NCI-H1048 (cell line): Measurements from ENCODE around the gene HIPK4.
"Not testable (repeated sequence)": the region's sequence is repeated elsewhere in the genome, so short reads cannot be mapped to it uniquely, and the experiment has no call there.

Source experiments
- DNase-seq: peaks from one replicate; lab custom pipeline; 2025; lab: John Stamatoyannopoulos, UW

The HIPK4 gene

GRCh38 chr19:40392894-40393517, 3.0 kb upstream of the HIPK4 start:
- DNase-seq, result no peak

- DNase-seq, result no peak
Observed at GRCh38 chr19:40392123-40392522, 2.1 kb upstream of the HIPK4 start.

GRCh38 chr19:40389404-40390083, 437 bp downstream of the HIPK4 start:
- DNase-seq, result no peak

- DNase-seq, result no peak
Observed at GRCh38 chr19:40388481-40388880, 1.5 kb downstream of the HIPK4 start.

- no peak for DNase-seq
Observed at GRCh38 chr19:40387155-40387554, 2.8 kb downstream of the HIPK4 start.

DNA sequence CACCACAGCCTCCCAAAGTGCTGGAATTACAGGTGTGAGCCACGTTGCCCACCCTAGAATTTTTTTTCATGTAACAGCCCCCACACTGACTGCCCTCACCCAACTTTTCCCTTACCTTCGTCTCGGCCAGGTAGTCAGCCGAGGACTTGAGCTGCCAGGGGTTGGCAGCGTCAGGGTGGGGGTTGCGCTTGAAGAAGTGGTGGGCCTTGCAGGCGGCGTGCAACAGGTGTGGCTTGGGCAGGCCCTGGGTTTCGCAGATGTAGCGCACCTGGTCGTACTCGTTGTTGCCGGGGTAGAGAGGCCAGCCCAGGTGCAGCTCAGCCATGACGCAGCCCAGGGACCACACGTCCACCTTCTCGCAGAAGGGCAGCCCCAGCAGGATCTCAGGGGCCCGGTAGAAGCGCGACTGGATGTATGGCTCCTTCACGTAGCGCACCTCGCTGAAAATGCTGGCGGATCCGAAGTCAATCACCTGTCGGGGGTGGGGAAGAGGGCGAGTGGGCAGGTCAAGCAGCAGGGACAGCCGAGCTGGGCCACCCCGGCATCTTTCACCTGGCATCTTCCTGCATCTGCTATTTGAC, 6.2 kb downstream of the HIPK4 start:
- no peak for DNase-seq

DNA sequence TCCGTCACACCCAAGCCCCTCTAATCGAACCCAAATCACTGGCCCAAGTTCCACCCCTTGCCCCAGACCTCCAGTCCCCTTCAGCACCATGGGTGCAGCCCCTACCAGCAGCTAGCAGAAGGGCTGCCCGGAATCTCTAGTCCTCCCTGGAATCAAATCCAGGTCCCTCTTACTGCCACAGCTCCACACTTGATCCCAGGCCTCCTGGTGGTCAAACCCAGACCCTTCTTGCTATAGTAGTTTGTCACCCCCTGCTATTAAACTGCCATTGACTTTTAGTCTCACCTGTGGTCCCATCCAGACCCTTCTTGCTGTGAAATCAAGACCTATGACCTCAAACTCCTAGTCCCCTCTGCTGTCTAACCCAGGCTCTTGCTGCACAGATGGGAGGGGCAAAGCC, 8.7 kb downstream of the HIPK4 start:
- DNase-seq, result no peak

DNA sequence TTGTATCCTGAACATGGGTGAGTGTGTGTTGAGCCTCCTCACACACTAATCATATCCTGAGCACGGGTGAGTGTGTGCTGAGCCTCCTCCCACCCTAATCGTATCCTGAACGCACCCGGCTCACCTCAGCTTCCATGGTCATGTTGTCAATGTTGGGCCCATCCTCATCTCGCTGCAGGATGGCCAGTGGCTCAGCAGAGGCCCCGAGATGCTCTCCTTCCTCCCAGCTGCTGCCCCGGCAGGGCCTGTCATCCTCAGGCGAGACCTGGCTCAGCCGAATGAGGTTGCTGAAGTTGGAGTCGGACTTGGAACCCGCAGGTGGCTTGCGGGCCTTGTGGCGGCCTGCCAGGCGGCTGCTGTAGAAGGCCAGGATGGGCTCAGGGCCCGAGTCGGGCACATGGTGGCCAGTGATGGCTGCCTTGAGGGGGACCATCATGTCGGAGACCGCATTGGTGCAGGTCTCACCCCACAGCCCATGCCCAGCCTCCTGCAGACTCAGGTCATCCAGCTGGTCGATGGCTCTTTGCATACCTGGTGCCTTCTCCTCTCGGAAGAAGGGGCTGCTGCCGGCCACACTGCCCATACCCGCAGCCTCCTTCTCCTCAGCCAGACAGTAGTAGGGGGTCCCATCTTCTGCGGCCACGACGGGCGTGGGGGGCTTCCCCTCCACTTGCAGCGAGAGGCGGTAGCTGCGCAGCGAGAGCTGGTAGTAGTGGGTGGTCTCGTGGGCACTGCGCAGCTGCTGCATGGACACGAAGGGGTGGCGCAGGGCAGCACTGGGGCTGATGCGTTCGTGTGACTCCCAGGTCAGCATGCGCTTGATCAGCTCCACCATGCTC, 9.6 kb downstream of the HIPK4 start:
- no peak for DNase-seq

DNA sequence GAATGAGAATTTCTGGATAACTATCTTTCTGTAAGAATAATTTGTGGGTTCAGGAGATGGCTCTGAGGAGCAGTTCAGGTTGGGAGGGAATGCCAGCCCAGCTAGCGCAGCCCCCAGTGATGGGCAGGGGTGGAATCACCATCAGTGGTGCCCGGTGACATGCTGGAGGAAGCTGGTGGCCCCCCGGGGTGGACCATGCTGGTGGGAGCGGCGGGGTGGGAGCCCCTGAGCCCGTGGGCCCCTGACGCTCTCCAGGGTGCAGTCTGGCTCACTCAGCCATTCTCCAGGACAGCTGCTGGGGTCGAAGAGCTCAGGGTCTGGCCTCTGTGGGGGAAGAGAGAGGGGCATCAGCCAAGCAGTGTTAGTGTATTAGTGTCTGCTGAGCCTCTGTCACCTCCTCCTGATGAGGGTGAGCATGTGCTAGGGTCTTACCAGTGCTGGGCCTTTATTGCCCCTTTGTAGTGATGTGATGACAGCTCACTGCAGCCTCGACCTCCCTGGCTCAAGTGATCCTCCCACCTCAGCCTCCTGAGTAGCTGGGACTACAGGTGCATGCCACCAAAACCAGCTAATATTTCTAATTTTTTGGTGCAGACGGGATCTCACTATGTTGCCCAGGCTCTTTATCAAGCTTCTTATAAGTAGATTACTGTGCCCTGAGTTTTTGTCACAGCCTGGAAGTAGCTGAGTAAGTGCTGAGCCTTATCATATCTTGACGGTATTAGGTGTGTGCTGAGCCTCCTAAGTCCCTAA, 10.4 kb downstream of the HIPK4 start:
- DNase-seq, result no peak

DNA sequence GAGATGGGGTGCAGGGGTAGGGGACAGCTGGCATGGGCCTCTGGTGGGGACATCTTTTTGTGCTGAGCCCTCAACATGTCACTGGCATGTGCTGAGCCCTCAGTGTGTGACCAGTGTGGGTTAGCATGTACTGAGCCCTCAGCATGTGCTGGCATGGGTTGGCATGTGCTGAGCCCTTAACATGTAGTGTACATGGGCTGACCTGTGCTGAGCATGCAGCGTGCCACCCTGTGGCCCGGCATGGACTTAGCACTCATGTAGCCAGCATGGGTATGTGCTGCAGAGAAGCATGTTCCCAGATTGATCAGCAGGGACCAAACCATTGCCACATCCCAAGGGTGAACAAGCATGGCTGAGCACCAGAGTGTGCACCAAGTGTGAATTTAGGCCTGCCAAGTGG, 11.5 kb downstream of the HIPK4 start:
- no peak for DNase-seq

GRCh38 chr19:40377876-40378385, 12.1 kb downstream of the HIPK4 start:
- DNase-seq, result no peak

GRCh38 chr19:40376286-40376862, 13.6 kb downstream of the HIPK4 start:
- no peak for DNase-seq

DNA sequence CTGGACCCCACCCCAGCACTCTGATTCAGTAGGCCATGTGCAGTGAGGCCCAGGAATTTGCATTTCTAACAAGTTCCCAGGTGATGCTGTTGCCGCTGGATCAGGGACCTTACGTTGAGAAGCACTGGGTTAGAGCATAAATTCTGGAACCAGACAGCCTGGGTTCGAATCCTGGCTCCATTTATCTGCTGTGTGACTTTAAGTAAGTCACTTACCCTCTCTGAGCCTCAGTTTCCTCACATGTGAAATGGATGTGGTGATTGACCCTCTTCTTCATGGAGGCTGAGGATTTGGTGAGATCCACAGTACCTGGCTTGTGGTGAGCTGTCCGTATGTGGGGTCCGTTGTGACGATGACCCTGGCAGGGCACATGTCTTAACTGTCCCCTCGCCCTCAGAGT, 15.9 kb downstream of the HIPK4 start:
- DNase-seq, result no peak

DNA sequence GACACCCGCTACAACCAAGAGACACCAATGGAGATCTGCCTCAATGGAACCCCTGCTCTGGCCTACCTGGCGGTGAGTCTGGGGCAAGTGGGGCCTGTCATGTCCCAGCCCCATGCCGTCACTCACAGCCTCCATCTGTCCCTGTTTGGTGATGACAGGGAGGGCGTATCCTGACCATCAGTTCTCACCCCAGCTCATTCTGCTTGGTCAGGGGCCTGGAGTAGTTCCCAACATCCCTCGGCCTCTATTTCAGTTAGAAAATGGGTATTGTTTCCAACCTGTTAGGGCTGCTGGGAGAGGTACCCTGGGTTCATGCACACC, 18.2 kb downstream of the HIPK4 start:
- no peak for DNase-seq

- DNase-seq, result no peak
Observed at GRCh38 chr19:40370997-40371801, 18.8 kb downstream of the HIPK4 start.

- DNase-seq, result not testable (repeated sequence)
Observed at GRCh38 chr19:40370253-40370652, 19.7 kb downstream of the HIPK4 start.

DNA sequence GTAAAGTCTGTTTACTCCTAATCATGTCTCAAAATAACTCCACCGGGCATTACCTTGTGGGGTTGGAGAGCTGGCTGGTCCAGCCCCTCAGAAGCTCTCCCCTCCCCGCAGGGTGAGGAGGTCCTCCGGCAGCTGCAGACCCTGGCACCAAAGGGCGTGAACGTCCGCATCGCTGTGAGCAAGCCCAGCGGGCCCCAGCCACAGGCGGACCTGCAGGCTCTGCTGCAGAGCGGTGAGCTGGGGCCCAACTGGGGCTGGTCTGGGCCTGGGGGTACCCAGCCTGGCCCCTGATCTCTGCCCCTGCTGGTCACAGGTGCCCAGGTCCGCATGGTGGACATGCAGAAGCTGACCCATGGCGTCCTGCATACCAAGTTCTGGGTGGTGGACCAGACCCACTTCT, 20.2 kb downstream of the HIPK4 start:
- no peak for DNase-seq

DNA sequence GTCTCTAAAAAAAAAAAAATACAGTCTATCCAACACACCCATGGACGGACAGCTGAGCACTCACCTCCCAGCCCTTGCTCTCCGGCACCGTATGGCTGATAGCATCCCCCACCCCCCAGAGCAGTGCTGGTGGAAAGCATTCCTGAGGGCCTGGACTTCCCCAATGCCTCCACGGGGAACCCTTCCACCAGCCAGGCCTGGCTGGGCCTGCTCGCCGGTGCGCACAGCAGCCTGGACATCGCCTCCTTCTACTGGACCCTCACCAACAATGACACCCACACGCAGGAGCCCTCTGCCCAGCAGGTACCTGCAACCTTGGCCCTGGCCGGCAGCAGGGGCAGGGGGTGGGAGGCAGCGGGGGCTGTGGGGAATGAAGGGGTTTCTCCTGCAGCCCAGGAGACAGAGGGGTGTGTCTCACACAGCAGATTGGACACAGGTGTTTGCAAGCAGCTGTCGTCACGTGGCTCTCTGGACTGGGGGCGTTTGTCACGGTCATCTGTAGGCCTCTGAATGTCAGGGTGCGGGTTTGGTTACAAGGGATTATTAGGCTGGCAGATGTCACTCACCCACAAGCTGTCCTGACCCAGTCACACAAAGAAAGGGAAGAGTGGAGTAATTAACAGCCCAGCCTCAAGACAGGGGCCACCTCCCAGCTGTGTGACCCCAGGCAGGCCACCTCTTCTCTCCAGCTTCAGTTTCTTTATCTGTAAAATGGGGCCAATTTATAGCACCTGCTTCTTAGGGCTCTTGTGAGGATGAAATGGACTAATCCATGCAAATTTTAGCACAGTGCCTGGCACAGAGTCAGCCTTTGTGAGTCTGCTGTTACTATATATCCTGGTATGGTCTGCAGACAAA, 22.2 kb downstream of the HIPK4 start:
- DNase-seq, result no peak

DNA sequence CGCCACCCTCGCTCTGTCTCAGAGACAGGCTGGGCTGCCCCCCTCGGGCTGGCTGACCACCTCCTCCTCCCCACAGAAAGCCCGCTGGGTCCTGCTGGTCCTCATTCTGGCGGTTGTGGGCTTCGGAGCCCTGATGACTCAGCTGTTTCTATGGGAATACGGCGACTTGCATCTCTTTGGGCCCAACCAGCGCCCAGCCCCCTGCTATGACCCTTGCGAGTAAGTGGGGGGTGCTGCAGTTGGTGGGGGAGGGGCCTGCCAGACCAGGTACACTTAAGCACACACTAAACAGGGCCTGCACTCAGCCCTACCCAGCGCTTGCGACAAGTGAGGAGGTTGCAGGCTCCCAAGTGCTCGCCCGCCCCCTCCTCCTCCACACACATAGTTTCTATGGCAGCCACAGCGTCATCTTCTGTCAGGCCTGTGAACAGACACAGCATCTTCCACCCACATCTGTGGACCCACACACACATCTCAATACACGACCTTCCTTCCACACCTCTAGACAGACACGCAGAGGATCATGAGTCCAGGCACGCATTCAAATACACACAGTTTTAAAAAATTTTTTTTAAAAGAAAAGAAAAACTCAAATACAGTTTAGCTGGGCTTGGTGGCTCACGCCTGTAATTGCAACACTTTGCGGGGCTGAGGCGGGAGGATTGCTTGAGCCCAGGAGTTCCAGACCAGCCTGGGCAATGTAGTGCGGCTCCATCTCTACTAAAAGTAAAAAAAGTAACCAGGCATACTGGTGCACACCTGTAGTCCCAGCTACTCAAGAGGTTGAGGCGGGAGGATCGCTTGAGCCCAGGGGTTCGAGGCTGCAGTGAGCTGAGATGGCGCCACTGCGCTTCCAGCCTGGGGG, 23.1 kb downstream of the HIPK4 start:
- DNase-seq, result no peak
